Esophagus squamous epithelium (tissue), 4 donors: ENCODE results near the gene SPNS2.

Experiments used
- CTCF ChIP-seq, 6 experiments: fragments of 450-650 bp in 4 of 6; fragments of 200-600 bp in 2 of 6; sonication (generic) in 2 of 6; IDR thresholded peaks; one replicate each; pipeline ENCODE4 v1.5.1; 2016 to 2019; ENCODE audit warnings: antibody characterized with exemption in 6 of 6, mild to moderate bottlenecking in 4 of 6, moderate library complexity in 4 of 6
- POLR2A ChIP-seq, 4 donors: fragments of 450-650 bp; IDR thresholded peaks; one replicate each; pipeline ENCODE4 v1.6.1; 2017; ENCODE audit warnings: antibody characterized with exemption in 4 of 4, mild to moderate bottlenecking in 4 of 4, moderate library complexity in 3 of 4

GRCh38 chr17:4488989-4489595 is 9.6 kb upstream of the SPNS2 start:
- no peak for TF ChIP-seq CTCF (IDR thresholded peaks at IDR 0.05)
- TF ChIP-seq POLR2A (IDR thresholded peaks at IDR 0.05) = no peak
